Measurements from ENCODE around the gene BRF1. TPM values are rescaled to one million over a fixed set of nuclear protein-coding genes. Genes with fewer than 3 reads are reported as not detected.

The BRF1 gene
- total RNA-seq, 8 experiments from 2014 or later, result 14.4 to 36.3 (median 30.8) TPM

Other genes starting within 250 kb of the BRF1 start
- under 1 TPM in 4 of 8 experiments, not detected in 4; 0.46 to 0.66 (median 0.48) TPM for gene GPR132, start 235.6 kb downstream of the BRF1 start, total RNA-seq
- gene JAG2, start 132.2 kb downstream of the BRF1 start, total RNA-seq, result 10 to 100 TPM in 1 of 8 experiments, 1 to 10 TPM in 7; 2.9 to 11.4 (median 5.2) TPM
- 10 to 100 TPM; 11.0 to 26.1 (median 20.8) TPM for gene NUDT14, start 119.7 kb downstream of the BRF1 start, total RNA-seq
- 10 to 100 TPM; 18.8 to 29.3 (median 26.3) TPM for gene BTBD6, start 52.5 kb downstream of the BRF1 start, total RNA-seq
- gene PACS2, start 13.7 kb upstream of the BRF1 start, total RNA-seq, result 10 to 100 TPM; 18.0 to 66.1 (median 49.7) TPM
- 1 to 10 TPM in 1 of 8 experiments, under 1 TPM in 7; 0.25 to 1.1 (median 0.88) TPM for gene TEX22, start 97.5 kb upstream of the BRF1 start, total RNA-seq
- gene MTA1, start 118.8 kb upstream of the BRF1 start, total RNA-seq, result 100 to 1,000 TPM in 1 of 8 experiments, 10 to 100 TPM in 7; 27.1 to 101 (median 52.4) TPM
- 100 to 1,000 TPM in 1 of 8 experiments, 10 to 100 TPM in 6, 1 to 10 TPM in 1; 9.5 to 194 (median 55.0) TPM for gene CRIP2, start 173.8 kb upstream of the BRF1 start, total RNA-seq
- gene CRIP1, start 185.9 kb upstream of the BRF1 start, total RNA-seq, result 10 to 100 TPM in 2 of 8 experiments, 1 to 10 TPM in 6; 3.3 to 14.5 (median 5.1) TPM
- gene TEDC1, start 190.2 kb upstream of the BRF1 start, total RNA-seq, result 10 to 100 TPM in 2 of 8 experiments, 1 to 10 TPM in 6; 3.4 to 12.5 (median 5.0) TPM
- gene TMEM121, start 225.6 kb upstream of the BRF1 start, total RNA-seq, result 1 to 10 TPM in 7 of 8 experiments, under 1 TPM in 1; 0.97 to 7.1 (median 3.0) TPM